ENCODE results near the gene CDH13. TPM values are rescaled to one million over a fixed set of nuclear protein-coding genes. Genes with fewer than 3 reads are reported as not detected.

The CDH13 gene
- total RNA-seq, 1 donor from 2014 or later, result 25.7 TPM

DNA sequence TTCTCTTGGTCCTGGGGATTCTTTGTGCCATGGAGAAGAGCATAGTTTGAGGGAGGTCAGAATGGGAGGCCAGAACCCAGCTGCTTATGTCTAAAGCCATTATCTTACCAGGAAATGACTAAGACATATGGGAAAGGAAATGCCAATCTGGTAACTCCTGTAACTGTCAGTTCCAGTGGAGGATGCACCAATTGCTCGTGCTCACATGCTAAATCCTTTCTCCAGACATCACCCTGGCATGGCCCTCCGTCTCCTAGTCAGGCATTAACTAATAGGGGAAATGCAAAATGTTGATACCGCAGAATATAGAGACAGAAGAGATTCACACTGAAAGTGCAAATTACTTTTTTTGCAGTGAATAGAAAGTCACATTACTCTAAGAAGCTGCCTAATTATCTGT is 925.5 kb downstream of the CDH13 start:
- DNase-seq (ENCODE audit: low spot score in 2 of 2) (no peak), FAIRE-seq (no peak)

DNA sequence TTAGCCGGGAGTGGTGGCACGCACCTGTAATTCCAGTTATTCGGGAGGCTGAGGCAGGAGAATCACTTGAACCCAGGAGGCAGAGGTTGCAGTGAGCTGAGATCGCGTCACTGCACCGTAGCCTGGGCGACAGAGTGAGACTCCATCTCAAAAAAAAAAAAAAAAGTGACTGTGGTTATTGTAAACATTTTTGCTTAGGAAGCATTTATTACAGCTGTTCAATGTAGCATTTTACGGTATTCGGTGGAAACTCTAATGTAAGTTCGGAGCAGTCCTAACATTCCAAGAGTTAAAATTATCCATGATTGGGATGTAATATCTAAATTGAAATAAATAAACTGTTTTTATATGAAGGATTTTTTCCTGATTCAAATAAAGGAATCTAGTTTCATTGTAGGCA is 926.2 kb downstream of the CDH13 start:
- DNase-seq (ENCODE audit: low spot score in 2 of 2) (no peak), FAIRE-seq (no peak)

- FAIRE-seq (no peak), DNase-seq (ENCODE audit: low spot score in 2 of 2) (no peak)
Measured at GRCh38 chr16:83554096-83554495, 927.3 kb downstream of the CDH13 start.

DNA sequence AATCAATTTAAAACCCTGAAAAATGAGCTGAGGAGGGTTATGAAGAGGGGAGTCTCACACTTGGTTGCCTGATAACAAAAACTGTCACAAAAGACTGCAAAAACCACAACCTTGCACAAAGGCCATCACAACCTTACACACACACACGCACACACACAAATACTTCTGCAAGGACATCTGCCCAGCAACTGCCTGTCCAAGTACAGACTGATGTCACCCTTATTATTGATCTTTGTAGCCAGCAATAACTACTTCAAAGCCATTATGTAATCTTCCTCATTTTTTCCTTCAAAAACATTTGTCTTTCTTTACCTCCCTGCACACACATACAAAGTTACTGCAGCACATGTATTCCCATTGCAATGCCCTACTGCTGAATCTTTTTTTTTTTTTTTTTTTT is 927.8 kb downstream of the CDH13 start:
- no peak for DNase-seq (ENCODE audit: low spot score in 2 of 2)
- no peak for FAIRE-seq

DNA sequence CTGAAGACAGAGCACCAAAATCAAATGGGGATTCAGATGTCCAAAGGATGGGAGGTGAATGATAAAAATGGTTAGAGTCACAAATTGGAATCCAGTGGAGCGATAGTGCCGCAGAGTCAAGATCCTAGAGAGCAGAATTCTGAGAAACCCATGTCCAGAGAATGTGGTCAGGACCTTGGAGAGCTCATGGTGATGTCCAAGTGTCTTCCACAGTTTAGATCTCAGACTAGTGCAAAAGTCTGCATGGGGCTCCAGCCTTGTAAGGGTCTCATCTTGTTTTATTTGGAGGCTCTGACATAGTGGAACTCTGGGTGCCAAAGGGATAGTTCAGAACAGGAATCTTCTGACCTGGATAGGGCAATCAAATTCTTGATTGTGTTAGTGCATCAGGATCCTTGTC is 935.1 kb downstream of the CDH13 start:
- DNase-seq (ENCODE audit: low spot score in 2 of 2) (no peak), FAIRE-seq (no peak)

GRCh38 chr16:83568345-83568744 is 941.6 kb downstream of the CDH13 start:
- no peak for DNase-seq (ENCODE audit: low spot score in 2 of 2)

DNA sequence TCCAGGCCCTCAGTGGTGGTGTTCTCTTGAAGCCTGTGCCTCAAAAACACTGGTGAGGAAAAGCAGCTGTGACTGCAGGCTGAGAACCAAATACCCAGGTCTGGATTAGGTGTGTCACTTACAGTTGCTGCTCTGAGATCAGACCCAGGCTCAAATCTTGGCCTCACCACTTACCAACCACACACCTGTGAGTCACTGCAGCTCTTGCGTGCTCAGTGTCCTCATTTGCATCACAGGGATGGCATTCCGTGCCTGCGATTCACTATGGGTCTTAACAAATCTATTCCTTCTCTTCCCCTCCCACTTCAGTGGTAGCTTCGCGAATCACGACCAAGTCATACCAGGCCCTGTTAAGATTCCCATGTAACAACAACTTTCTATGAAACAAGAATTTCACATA is 947.6 kb downstream of the CDH13 start:
- FAIRE-seq (no peak), DNase-seq (ENCODE audit: low spot score in 2 of 2) (no peak)

More at GRCh38 chr16:83568345-83568744, 941.6 kb downstream of the CDH13 start:
- no peak for FAIRE-seq

GRCh38 chr16:83577078-83577745 is 950.4 kb downstream of the CDH13 start:
- DNase-seq (ENCODE audit: low spot score in 2 of 2) (no peak), FAIRE-seq (no peak)

- no peak for DNase-seq (ENCODE audit: low spot score in 2 of 2)
- no peak for FAIRE-seq
Measured at GRCh38 chr16:83578171-83578570, 951.4 kb downstream of the CDH13 start.

DNA sequence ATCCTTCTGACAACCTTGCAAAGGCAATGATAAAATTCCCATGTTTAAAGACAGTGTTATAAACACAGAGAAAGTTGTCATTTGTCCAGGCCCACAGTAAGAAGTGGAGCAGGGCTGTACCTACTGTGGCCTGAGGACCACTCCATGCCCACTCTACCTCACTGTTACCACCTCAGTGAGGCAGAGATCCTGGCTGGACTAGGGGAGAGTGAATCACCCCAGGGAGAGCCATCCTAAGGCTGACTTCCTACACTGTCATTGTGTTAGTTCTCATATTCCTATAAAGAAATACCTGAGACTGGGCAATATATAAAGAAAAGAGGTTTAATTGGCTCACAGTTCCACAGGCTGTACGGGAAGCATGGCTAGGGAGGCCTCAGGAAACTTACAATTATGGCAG is 952.3 kb downstream of the CDH13 start:
- no peak for DNase-seq (ENCODE audit: low spot score in 2 of 2)
- no peak for FAIRE-seq

GRCh38 chr16:83579436-83579835 is 952.7 kb downstream of the CDH13 start:
- DNase-seq (ENCODE audit: low spot score in 2 of 2), result no peak

GRCh38 chr16:83581082-83581481 is 954.3 kb downstream of the CDH13 start:
- FAIRE-seq (no peak), DNase-seq (ENCODE audit: low spot score in 2 of 2) (no peak)

More at GRCh38 chr16:83579436-83579835, 952.7 kb downstream of the CDH13 start:
- FAIRE-seq, result no peak

- FAIRE-seq, result no peak
- DNase-seq (ENCODE audit: low spot score in 2 of 2), result no peak
Measured at GRCh38 chr16:83581994-83582747, 955.4 kb downstream of the CDH13 start.

- FAIRE-seq (no peak), DNase-seq (ENCODE audit: low spot score in 2 of 2) (no peak)
Measured at GRCh38 chr16:83586036-83586435, 959.3 kb downstream of the CDH13 start.

DNA sequence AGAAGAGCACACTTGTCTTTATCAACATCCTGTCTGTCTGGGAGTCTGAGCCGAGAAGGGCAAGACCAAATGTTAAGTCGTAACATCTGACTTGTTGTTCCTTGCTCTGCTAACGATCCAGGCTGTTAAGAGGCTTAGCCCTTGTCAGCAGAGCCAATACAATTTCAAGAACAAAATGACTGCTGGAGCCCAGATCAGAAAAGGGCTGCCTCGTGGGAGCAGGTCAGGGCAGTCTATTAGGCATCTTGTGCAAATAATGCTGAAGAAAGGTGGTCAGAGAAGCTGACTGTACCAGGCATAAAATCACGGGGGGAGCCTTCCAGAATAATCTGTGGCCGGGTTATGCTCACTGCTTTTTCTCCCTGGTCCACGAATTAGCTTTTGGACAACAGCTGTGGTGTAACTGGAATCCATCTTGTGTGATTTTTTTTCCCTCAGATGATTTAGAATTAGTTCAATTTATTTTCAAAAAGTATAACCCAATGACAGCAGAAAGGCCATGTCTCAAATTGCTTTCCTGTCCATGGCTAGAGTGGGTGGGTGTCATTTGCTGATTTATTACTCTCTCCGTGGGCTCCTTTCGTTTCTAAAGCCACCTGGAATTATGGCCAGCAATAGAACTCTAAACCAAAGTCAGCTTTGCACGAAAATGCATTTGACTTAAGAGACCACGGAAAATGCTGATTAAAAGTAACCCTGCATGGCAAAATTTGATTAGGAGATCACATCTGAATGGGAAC is 959.9 kb downstream of the CDH13 start:
- DNase-seq (ENCODE audit: low spot score in 2 of 2) (no peak), FAIRE-seq (no peak)

DNA sequence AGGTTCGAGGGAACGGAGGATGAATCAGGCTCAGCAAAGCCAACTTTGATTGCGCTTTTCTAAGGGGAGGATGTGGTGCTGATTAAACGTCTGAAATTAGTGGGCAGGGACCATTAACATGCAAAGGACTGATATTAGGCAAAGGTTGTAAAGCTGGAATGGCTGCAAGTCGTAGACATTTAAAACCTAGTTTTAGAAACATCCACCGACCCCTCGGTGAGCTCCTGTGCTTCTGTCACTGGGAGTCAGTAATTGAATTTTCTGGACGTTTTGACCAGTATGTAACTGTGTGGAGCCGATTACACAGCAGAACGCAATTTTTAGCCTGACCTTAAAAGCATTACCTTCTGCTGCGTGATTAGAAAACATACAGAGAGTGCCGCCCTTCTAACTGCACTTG is 960.4 kb downstream of the CDH13 start:
- no peak for DNase-seq (ENCODE audit: low spot score in 2 of 2)
- FAIRE-seq, result no peak

DNA sequence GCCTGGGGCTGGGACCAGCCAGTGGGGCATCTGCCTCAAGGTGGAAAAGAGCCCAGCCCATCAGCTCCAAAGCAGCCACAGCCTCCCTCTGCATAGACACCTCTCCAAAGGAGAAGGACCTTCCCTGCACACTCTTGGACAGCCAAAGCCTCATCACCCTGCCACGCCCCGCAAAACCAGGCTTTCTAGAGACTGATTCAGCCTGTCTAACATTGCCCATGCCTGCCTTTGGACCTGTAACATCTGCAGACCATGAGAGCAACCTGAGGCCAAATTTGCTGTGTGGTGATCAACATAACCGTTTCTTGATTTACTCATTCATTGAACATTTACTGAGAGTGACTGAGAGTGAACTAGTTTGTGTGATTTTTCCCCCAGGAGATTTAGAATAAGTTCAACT is 961.3 kb downstream of the CDH13 start:
- DNase-seq (ENCODE audit: low spot score in 2 of 2), result no peak
- no peak for FAIRE-seq

- no peak for FAIRE-seq
- no peak for DNase-seq (ENCODE audit: low spot score in 2 of 2)
Measured at GRCh38 chr16:83589576-83589975, 962.8 kb downstream of the CDH13 start.

GRCh38 chr16:83592778-83593177 is 966.0 kb downstream of the CDH13 start:
- DNase-seq (ENCODE audit: low spot score in 2 of 2) (no peak), FAIRE-seq (no peak)

DNA sequence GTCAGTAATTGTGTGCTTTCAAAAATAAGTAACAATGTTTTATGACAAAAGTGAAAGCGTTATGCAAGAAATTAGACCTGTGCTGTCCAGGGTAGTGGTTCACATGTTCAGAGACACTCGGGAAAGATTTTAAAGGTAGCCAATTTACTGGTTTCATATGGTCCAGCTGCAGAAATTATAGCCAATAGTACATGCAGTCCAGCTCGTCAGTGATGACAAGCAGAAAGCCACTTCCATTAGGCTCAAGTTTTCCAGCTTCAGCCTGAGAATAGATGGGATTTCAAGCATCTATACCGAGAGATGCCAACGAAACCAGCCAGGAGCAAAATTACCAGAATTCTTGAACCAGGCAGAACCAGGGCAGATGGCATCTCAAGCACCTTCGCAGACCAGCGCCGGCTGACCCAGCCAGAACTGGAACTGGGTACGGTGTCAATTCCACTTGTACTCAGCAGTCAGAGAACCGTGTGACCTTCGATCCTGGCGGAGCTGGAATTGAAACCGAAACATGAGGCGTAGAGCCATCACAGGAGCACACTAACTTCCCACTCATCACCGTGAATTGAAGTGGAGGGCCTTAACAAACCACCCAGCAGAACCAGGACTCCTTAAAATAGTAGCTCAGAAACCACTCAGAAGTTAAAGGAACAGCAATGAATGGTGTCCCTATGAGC is 973.2 kb downstream of the CDH13 start:
- FAIRE-seq (no peak), DNase-seq (ENCODE audit: low spot score in 2 of 2) (no peak)
